GM23338 (cell line): ENCODE measurements around the gene KLF4. TPM values are rescaled to one million over a fixed set of nuclear protein-coding genes. Genes with fewer than 3 reads are reported as not detected.

Experiments used
- ATAC-seq: fragments of 200-7000 bp; cut with Tn5 transposase; 3 replicates; pipeline ENCODE4 v1.9.1; 2020
- DNase-seq: peaks from one replicate; pipeline ENCODE4 v3.0.0-alpha.2; 2015; ENCODE audit warnings: low spot score
- H2AFZ ChIP-seq: fragments of 200-600 bp; sonication (generic); 2 replicates; pipeline ENCODE4 v1.8.0; 2016; ENCODE audit warnings: antibody characterized with exemption, mild to moderate bottlenecking, moderate library complexity
- H3F3A ChIP-seq: fragments of 200-600 bp; sonication (generic); replicated peaks from 2 replicates; pipeline ENCODE4 v1.8.0; 2017; ENCODE audit warnings: antibody characterized with exemption, mixed run types, low read depth
- H3K27ac ChIP-seq: fragments of 200-600 bp; sonication (generic); 2 replicates; pipeline ENCODE4 v1.6.1; 2016; ENCODE audit warnings: low read depth
- H3K27me3 ChIP-seq: fragments of 200-600 bp; sonication (generic); 2 replicates; pipeline ENCODE4 v1.8.0; 2016; ENCODE audit warnings: mild to moderate bottlenecking, mixed run types, moderate library complexity; ENCODE audit not compliant: insufficient read depth
- H3K36me3 ChIP-seq: fragments of 200-600 bp; sonication (generic); 2 replicates; pipeline ENCODE4 v1.8.0; 2016; ENCODE audit warnings: mild to moderate bottlenecking; ENCODE audit not compliant: insufficient read depth
- H3K4me1 ChIP-seq: fragments of 200-600 bp; sonication (generic); 2 replicates; pipeline ENCODE4 v1.8.0; 2016; ENCODE audit warnings: mild to moderate bottlenecking, moderate library complexity; ENCODE audit not compliant: insufficient read depth
- H3K4me2 ChIP-seq: fragments of 200-600 bp; sonication (generic); 2 replicates; pipeline ENCODE4 v1.7.1; 2017; ENCODE audit warnings: mixed run types
- H3K4me3 ChIP-seq: fragments of 200-600 bp; sonication (generic); 2 replicates; pipeline ENCODE4 v1.6.1; 2016; ENCODE audit warnings: mixed run types
- H3K79me2 ChIP-seq: fragments of 200-600 bp; sonication (generic); replicated peaks from 2 replicates; pipeline ENCODE4 v1.8.0; 2017; ENCODE audit warnings: mild to moderate bottlenecking; ENCODE audit not compliant: insufficient read depth
- H3K9me2 ChIP-seq: fragments of 200-600 bp; sonication (generic); 2 replicates; pipeline ENCODE4 v1.8.0; 2017; ENCODE audit not compliant: insufficient read depth
- H4K20me1 ChIP-seq: fragments of 200-600 bp; sonication (generic); replicated peaks from 2 replicates; pipeline ENCODE4 v1.8.0; 2017; ENCODE audit warnings: mild to moderate bottlenecking; ENCODE audit not compliant: insufficient read depth
- H3K27ac Mint-ChIP-seq: 2 replicates; pipeline ENCODE4 v1.8.0; 2020; ENCODE audit warnings: inconsistent platforms, mild to moderate bottlenecking, moderate library complexity, mixed read lengths
- H3K27me3 Mint-ChIP-seq: 3 replicates; pipeline ENCODE4 v1.8.0; 2022; ENCODE audit warnings: low read depth, mild to moderate bottlenecking, moderate library complexity, mixed read lengths, inconsistent platforms; ENCODE audit not compliant: insufficient read depth, poor library complexity
- H3K36me3 Mint-ChIP-seq: 3 replicates; pipeline ENCODE4 v1.8.0; 2021; ENCODE audit warnings: low read depth, mild to moderate bottlenecking, inconsistent platforms, moderate library complexity, mixed read lengths
- H3K4me1 Mint-ChIP-seq: 3 replicates; pipeline ENCODE4 v1.8.0; 2020; ENCODE audit warnings: mild to moderate bottlenecking, inconsistent platforms, mixed read lengths
- H3K4me3 Mint-ChIP-seq: 3 replicates; pipeline ENCODE4 v1.8.0; 2021; ENCODE audit warnings: moderate library complexity, mild to moderate bottlenecking, inconsistent platforms, mixed read lengths
- H3K9me3 Mint-ChIP-seq: 3 replicates; pipeline ENCODE4 v1.8.0; 2020; ENCODE audit warnings: moderate library complexity, mild to moderate bottlenecking, inconsistent platforms, mixed read lengths
- CREB1 ChIP-seq: fragments of 250-450 bp; sonication (Bioruptor Pico); IDR thresholded peaks from 2 replicates; pipeline ENCODE4 v1.5.0; 2020; ENCODE audit warnings: low read depth, mild to moderate bottlenecking, moderate library complexity
- CTCF ChIP-seq, 2 experiments: fragments of 200-600 bp in 1 of 2; sonication (generic) in 1 of 2; conservative IDR thresholded peaks; 2 replicates each; pipeline versions ENCODE4 v1.5.1 to v1.6.1; 2016 to 2017; ENCODE audit warnings: antibody characterized with exemption in 2 of 2, low read depth in 2 of 2, mild to moderate bottlenecking in 2 of 2, moderate library complexity in 1 of 2
- ETS1 ChIP-seq: IDR thresholded peaks from 2 replicates; pipeline ENCODE4 v1.6.1; 2016; ENCODE audit warnings: antibody characterized with exemption
- EZH2phosphoT487 ChIP-seq: fragments of 200-600 bp; sonication (generic); IDR thresholded peaks from one replicate; pipeline ENCODE4 v1.8.1; 2018; ENCODE audit warnings: antibody characterized with exemption; ENCODE audit not compliant: unreplicated experiment
- NANOG ChIP-seq: IDR thresholded peaks from 2 replicates; pipeline ENCODE4 v1.6.1; 2016; ENCODE audit warnings: antibody characterized with exemption, borderline replicate concordance
- REST ChIP-seq: IDR thresholded peaks from one replicate; pipeline ENCODE4 v1.6.1; 2018; ENCODE audit warnings: antibody characterized with exemption; ENCODE audit not compliant: unreplicated experiment
- polyA plus RNA-seq: library from polyadenylated mRNA; unstranded; fragments of >200 nt; fragmentation: Nextera tagmentation; extraction: Ambion mirVana; gene quantifications from 2 replicates; pipeline ENCODE4 v1.2.1, GENCODE V29; 2016
- total RNA-seq: library from RNA; depleted of rRNA; stranded (reverse); fragments of >200 nt; shearing (Covaris generic); gene quantifications from 2 replicates; pipeline ENCODE4 v1.2.3, GENCODE V29; 2014

Gene KLF4
- total and polyA plus RNA-seq, 2 experiments from 2014 or later, result 8.3 to 29.8 TPM

DNA sequence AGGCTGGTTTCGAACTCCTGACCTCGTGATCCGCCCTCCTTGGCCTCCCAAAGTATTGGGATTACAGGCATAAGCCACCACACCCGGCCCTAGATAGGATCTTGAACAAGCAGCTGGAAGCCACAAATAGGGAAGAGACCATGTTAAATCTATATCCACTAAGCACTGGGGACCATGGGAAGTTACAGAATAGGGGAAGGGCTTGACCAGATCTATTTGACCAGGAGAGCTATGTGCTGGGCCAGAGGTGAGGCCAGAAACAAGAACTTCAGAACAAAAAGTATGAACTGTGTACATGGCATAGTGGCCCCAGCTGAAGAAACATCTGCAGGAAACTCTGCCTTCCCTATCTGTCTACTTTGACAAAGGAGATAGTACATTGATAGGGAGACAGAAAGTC lies 10.8 kb downstream of the KLF4 start:
- DNase-seq (no peak), ATAC-seq (no peak)
- H4K20me1 ChIP-seq, result no peaks in the 10 kb centered on the region
- peaks cover 2% of the 10 kb centered on the region; the same call in 1 of the 3 replicates for H3K4me1 Mint-ChIP-seq
- no peak overlapping the region for H3K27ac ChIP-seq
- no peaks in the 10 kb centered on the region for H3K9me3 Mint-ChIP-seq
- no peak overlapping the region for H3K4me3 Mint-ChIP-seq
- H3K9me2 ChIP-seq, result no peaks in the 10 kb centered on the region
- H3K4me1 ChIP-seq, result no peaks in the 10 kb centered on the region
- no peaks in the 10 kb centered on the region for H3F3A ChIP-seq
- no peaks in the 10 kb centered on the region for H3K79me2 ChIP-seq
- H2AFZ ChIP-seq, result no peak overlapping the region
- no peaks in the 10 kb centered on the region for H3K36me3 Mint-ChIP-seq
- H3K27ac Mint-ChIP-seq, result no peak overlapping the region
- TF ChIP-seq REST, result no peak
- no peak for TF ChIP-seq ETS1
- no peak overlapping the region for H3K4me2 ChIP-seq
- H3K4me3 ChIP-seq, result no peak overlapping the region
- H3K27me3 ChIP-seq, result no peaks in the 10 kb centered on the region
- peaks cover 2% of the 10 kb centered on the region for H3K27me3 Mint-ChIP-seq
- no peaks in the 10 kb centered on the region for H3K36me3 ChIP-seq

GRCh38 chr9:107474124-107474523 lies 15.4 kb downstream of the KLF4 start:
- no peaks in the 10 kb centered on the region for H3K36me3 ChIP-seq
- H3K27me3 ChIP-seq, result no peaks in the 10 kb centered on the region
- H3K79me2 ChIP-seq, result no peaks in the 10 kb centered on the region
- H4K20me1 ChIP-seq, result no peaks in the 10 kb centered on the region
- Mint-ChIP-seq H3K27me3 (peaks cover 2% of the 10 kb centered on the region), H3K4me3 (no peak overlapping the region), H3K9me3 (no peaks in the 10 kb centered on the region), H3K4me1 (peaks cover 8% of the 10 kb centered on the region), H3K36me3 (no peaks in the 10 kb centered on the region), H3K27ac (no peak overlapping the region)
- no peak overlapping the region for H3K27ac ChIP-seq
- H3K9me2 ChIP-seq, result no peaks in the 10 kb centered on the region
- no peak overlapping the region for H3K4me2 ChIP-seq
- DNase-seq (no peak), ATAC-seq (no peak)
- TF ChIP-seq ETS1, result no peak
- TF ChIP-seq NANOG, result no peak
- TF ChIP-seq EZH2phosphoT487, result no peak
- no peak for TF ChIP-seq CTCF (conservative IDR thresholded peaks at IDR 0.05; ENCODE audit: low read depth in 2 of 2)
- no peak for TF ChIP-seq CREB1 (CRISPR knock-in tag)
- H3K4me1 ChIP-seq, result peaks cover 3% of the 10 kb centered on the region; the same call in 1 of the 2 replicates
- no peaks in the 10 kb centered on the region for H3F3A ChIP-seq
- no peak overlapping the region for H3K4me3 ChIP-seq
- H2AFZ ChIP-seq, result no peak overlapping the region
